HG02798 (cell line): ENCODE results near the gene RACK1.

Source experiments
- ATAC-seq: cut with Tn5 transposase; IDR thresholded peaks from one replicate; pipeline ENCODE4 v1.9.1; 2021; ENCODE audit warnings: mild to moderate bottlenecking; ENCODE audit not compliant: unreplicated experiment, poor library complexity

The RACK1 gene

DNA sequence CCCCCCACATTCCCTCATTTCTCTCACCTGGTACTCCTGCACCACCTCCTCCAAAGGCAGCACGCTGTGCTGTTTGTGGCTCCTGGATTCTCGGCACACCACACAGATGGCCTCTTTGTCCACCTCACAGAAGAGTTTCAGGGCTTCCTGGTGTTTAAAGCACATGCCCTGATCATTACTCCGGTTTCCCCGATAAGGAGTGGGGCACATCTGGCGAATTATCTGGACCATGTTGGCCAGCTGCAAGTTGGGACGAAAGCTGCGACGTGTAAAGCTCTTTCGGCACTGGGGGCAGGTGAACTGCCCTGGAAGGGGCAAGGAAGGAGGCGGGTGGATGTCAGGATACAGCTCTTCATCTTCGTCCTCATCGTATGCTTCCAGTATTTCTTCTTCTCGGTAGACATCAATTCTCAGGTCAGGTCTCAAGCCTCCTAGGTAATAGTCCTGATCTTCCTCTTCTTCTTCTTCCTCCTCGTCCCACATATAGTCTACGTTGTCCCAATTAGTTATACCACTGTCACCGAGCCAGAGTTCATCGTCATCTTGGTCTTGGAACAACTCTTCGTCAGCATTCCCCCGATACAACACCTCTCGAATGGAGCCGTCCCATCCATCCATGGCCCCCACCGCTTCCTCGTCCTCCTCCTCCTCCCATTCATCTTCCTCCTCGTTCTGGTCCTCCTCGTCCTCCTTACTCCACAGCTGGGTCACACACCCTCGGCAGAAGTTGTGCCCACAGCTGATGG, 16.4 kb upstream of the RACK1 start:
- ATAC-seq = no peak

DNA sequence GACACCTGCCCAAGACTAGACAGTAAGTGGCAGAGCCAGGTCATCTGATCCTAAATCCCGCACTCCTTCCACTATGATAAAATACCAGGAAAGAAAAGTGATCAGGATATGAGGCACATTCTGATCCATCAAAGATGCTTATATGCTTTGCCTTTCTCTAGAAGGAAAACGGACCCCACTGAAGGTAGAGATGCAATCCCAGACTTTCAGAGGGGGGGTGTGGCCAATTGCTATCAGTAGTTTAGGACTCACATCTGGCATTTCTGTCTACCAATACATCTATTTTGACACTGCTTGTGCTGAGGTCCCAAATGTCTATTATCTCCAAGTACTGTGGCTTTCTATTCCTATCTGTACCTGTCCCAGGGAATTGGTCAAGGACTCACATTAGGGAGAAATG, 15.6 kb upstream of the RACK1 start:
- no peak for ATAC-seq

GRCh38 chr5:181258576-181258975, 14.9 kb upstream of the RACK1 start:
- ATAC-seq = no peak

- no peak for ATAC-seq
Observed at GRCh38 chr5:181255836-181256578, 12.3 kb upstream of the RACK1 start.

GRCh38 chr5:181255276-181255675, 11.6 kb upstream of the RACK1 start:
- ATAC-seq = no peak

GRCh38 chr5:181248277-181248676, 4.6 kb upstream of the RACK1 start:
- ATAC-seq = no peak

GRCh38 chr5:181246276-181247049, 2.8 kb upstream of the RACK1 start:
- peak; percentile 53 for ATAC-seq

DNA sequence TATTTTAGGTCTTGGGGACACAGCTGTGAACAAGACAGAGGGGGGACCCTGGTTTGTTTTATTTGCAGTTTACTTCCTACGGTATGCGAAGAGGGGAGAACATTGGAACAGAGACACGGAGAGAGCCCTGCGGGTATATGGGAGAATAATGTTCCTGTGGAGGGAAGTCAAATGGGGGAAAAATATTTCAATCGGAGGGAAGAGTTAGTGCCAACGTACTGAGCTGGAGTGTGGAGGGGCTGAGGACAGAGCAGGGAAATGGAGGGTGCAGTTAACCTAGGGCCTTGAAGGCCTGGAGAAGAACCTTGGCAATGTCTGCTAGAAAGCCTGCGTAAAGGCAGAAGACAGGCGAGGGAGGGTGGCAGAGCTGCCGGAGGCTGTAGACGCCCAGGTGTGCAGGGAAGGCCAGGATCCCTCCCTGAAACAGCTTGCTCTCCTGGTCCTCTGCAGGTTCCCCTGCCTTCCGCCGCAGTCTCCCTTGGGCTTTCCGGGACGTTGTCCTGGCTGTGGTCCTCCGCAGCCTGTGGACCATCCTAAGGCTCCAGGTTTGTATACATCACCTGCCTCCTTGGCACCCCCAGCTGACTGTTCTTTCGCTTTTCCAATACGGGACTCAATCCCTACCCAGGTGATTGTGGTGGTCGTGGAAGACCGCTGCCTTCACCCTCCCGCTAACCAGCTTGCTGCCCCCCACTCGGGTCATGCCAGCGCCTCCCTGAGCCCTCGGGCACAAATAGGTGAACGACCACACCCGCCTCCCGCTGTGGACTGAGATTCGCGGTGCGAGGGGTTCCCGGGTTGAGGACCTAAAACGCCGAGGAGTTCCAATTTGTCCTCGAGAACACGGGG, 1.9 kb upstream of the RACK1 start:
- ATAC-seq = peak; percentile 5

DNA sequence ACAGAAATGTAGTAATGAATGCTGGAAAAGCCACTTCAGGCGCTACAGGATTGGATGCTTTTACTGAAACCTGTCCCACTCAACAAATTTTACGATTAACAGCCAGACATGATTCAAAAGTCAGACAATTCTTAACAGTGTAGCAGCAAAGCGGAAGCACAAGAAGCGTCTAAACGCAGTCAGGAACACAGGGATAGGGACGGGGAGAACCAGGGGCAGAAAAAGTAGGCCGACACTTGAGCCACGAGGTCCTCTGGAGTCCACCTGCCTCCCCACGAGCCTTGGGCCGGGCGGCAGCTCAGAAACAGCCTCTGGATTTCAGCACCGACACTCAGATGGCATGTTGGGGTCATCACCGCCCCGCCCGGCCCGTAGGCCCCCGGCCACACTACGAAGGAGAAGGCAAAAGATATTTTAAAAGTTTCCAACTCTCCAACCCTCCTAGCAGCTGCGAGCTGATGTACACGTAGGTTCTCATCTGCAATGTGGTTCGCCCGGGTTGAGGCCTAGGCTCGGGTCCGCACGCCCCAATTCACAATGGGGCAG, 615 bp downstream of the RACK1 start:
- ATAC-seq = no peak

DNA sequence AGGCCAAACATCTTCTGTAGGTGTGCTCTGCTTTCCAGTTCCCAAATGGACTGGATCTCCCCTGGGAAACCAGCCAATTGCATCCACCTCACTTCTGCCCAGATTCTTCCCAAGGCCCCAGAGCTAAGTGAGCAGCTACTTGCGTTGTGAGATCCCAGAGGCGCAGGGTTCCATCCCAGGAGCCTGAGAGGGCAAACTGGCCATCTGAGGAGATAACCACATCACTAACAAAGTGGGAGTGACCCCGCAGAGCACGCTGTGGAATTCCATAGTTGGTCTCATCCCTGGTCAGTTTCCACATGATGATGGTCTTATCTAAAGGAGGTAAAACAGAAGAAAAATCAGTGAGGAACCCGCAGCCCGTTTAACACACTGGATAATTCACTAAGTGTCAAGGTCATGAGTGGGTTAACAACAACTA, 1.7 kb downstream of the RACK1 start:
- ATAC-seq = no peak

GRCh38 chr5:181241393-181241975, 2.2 kb downstream of the RACK1 start:
- no peak for ATAC-seq

GRCh38 chr5:181239062-181239663, 4.5 kb downstream of the RACK1 start:
- no peak for ATAC-seq

DNA sequence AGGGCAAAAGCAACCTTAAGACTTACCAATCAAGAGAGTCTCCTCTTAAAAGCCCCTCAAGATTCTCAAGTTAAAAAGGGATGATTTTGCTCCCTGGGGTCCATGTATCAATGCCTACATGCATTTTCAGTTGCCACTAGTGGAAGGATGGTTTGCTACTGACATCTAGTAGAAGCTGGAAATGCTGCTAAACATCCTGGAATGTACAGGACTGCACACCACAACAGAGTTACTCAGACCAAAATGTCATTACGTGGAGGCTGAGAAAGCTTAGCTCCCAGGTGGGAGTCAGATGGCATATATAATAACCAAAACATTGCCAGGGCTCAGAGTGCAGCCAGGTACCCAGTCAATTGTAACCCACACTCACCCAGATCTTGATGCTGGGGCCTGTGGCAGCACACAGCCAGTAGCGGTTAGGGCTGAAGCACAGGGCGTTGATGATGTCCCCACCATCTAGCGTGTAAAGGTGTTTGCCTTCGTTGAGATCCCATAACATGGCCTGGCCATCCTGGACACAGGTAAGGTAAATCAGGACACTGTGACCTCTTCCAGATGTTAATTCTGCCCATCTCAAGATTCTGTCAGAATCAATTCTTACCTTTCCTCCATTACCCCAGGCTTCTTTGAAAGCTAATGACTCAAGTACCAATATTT, 5.8 kb downstream of the RACK1 start:
- ATAC-seq = no peak

- no peak for ATAC-seq
Observed at GRCh38 chr5:181236954-181237641, 6.6 kb downstream of the RACK1 start.

DNA sequence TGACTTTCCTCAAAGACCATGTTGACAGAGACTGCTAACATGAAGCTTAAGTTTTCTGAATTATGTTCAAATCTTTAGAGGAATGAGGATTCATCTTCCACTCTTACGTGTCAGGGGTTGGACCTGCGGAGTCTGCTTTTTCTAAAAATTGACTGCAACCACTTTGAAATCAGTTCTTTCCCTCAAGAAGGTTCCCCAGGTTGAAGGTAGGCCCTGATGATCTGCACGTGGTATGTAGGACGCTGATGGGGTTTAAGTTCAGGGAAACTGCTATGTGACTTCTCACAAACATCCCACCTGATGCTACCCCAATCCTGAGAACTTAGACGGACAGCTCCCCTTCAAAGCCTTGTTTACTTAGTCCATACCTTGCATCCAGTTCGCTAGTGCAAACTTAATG, 7.2 kb downstream of the RACK1 start:
- ATAC-seq = no peak

DNA sequence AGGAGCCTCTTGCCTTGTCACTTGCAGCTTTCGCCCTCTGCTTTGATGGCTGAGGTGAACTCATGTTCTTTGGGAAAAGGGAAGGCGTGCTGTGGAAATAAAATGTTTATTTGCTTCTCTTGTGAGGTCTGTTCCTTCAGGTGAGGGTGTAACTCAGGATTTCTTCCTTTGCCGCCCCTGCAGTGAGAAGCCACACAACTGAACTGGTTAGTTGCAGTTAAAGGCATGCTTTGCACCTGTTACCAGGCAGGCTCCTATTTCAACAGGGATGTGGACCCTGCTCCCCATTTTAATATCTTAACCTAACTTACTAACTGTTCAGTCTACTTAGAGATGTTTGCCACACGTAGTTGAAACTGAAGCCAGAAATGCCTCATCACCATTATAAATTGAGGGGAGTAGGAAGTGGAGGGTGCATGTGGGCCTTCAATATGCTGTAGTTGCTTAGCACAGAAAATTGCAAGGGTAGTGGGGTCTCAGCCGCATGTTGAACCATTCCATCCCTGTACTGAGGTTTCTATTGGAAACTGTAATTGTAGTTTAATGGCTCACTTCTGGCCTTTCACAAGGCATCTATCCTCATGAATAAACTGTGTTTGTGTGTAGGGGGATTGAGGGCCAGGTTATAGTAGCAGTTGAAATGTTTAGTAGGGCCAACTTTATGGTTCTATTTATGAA, 7.9 kb downstream of the RACK1 start:
- no peak for ATAC-seq

- ATAC-seq = no peak
Observed at GRCh38 chr5:181235323-181235688, 8.4 kb downstream of the RACK1 start.
